HFF-Myc (cell line): ENCODE data around the gene MKRN1.
"Not testable (repeated sequence)": the region's sequence is repeated elsewhere in the genome, so short reads cannot be mapped to it uniquely, and the experiment has no call there.

Source experiments
- DNase-seq: peaks from one replicate; pipeline ENCODE4 v3.0.0-alpha.2; 2011; ENCODE audit warnings: low read depth; ENCODE audit errors: extremely low read depth
- H3K4me3 ChIP-seq: replicated peaks from 2 replicates; pipeline ENCODE4 v1.5.1; 2011; ENCODE audit warnings: low read depth, mild to moderate bottlenecking, control low read depth, low read length
- TF ChIP-seq, protein P1 (sequence below): IDR thresholded peaks from 2 replicates; pipeline ENCODE4 v1.5.1; 2012; ENCODE audit warnings: mild to moderate bottlenecking, low read depth, low read length, control low read depth; ENCODE audit errors: missing control alignments

The MKRN1 gene

DNA sequence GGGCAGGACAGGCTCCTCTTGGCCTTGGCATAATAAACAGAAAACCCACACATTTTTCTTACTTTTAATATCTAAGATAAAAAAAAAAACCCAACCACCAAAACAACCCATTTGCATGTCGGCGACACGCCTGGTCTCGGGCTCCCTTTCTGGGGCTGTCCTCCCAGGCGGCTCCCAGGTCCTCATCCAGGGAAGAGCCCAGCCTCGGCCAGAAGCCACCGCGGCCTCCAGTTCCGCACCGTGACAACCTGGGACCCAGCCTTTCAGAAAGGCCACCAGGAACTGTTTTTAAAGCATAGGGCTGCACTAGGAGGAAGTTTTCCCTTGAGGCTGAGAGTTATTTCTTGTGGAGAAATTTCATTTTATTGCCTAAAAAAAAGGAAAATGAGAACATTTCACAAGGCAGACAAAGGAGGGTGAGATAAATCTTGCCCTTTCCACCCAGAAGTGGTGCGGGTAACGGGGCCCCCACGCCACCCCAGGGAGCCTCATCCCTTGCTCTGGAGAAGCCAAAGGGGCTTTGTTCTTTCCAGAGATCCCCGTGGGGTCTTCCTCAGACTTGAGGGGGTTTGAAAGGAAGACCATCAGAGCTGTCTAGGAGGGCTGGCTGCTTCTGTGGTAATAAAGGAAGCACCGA, 39.2 kb upstream of the MKRN1 start:
- DNase-seq = no peak
- TF ChIP-seq, protein P1, sequence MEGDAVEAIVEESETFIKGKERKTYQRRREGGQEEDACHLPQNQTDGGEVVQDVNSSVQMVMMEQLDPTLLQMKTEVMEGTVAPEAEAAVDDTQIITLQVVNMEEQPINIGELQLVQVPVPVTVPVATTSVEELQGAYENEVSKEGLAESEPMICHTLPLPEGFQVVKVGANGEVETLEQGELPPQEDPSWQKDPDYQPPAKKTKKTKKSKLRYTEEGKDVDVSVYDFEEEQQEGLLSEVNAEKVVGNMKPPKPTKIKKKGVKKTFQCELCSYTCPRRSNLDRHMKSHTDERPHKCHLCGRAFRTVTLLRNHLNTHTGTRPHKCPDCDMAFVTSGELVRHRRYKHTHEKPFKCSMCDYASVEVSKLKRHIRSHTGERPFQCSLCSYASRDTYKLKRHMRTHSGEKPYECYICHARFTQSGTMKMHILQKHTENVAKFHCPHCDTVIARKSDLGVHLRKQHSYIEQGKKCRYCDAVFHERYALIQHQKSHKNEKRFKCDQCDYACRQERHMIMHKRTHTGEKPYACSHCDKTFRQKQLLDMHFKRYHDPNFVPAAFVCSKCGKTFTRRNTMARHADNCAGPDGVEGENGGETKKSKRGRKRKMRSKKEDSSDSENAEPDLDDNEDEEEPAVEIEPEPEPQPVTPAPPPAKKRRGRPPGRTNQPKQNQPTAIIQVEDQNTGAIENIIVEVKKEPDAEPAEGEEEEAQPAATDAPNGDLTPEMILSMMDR = no peak
- no peak overlapping the region for H3K4me3 ChIP-seq

DNA sequence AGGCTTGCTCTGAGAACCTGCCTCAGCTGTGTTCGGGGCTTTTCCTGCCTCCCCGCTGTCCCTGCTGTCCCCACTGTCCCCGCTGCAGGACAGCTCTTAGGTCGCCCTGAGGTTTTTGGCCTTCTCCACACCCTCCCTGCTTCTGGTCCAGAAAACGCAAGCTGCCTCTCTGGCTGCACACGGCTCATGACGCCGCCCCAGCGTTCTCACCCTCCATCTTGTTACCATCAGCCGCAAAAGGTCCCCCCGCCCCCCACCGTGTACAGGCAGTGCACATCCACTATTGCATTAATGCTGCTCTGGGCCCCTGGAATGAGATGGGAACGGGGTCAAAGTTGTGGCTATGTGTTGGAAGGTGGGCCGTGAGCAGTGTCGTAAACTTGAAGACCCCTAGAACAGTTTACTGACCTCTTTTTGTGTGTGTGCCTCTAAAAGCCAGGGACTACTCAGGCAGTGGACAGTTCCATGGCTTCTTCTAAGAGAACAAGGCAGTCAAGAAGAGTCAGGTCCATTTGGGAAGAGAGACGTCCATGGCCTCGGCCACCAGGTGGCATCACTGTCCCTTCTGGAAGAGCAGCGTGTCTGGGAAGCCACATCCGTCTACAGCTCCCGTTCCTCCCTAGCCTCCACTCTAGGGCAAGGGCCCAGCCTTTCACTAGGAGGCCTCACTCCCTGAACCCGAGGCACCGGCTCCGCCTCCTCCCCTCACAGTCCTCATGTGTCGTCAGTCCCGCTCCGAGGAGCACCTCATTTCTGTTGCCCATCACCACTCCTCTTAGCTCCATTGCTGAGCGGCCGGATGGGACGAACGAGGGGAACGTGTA, 38.5 kb upstream of the MKRN1 start:
- no peak overlapping the region for H3K4me3 ChIP-seq
- DNase-seq = peak; percentile 85
- TF ChIP-seq, protein P1 = peak; percentile 89

DNA sequence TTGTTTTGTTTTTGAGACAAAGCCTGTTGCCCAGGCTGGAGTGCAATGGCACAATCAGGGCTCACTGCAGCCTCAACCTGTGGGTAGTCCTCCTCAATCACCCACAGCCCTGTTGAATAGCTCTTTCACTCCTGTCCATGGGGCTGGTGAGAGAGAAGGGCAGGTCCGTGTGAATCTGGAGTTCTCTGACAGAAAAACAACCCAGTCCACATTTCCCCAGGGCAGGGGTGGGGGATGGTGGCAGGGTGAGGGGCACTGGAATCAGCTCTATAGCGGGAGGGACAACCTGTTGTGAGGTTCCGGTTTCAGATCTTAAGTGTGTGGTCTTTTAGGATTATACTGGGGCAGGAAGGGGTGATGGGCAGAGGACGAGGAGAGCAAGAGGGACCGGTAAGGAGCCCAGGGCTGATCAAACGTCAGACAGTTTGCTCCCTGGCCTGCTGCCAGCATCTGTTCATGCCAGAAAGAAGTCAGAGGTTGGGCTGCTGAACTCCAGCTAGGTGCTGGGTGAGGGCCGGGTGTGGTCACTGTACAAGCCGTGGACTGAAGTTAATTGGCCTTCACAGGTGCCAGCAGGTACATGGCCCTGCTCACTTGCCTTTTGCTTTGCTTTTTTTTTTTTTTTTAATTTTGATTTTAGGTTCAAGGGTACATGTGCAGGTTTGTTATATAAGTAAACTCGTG, 33.2 kb upstream of the MKRN1 start:
- H3K4me3 ChIP-seq = no peak overlapping the region
- TF ChIP-seq, protein P1 = no peak
- DNase-seq = no peak

DNA sequence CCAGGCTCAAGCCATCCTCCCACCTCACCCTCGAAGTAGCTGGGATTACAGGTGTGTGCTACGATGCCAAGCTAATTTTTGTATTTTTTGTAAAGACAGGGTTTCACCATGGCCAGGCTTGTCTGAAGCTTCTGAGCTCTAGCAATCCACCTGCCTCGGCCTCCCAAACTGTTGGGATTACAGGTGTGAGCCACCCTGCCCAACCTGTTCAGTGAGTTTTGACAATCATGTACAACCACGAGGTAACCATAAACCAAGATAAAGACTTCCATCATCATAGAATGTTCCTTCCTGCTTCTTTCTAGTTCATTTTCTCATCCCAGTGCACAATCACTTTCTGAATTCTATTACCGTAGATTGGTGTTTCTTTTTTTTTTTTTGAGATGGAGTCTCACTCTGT, 30.5 kb upstream of the MKRN1 start:
- TF ChIP-seq, protein P1 = no peak
- no peak for DNase-seq
- no peak overlapping the region for H3K4me3 ChIP-seq

DNA sequence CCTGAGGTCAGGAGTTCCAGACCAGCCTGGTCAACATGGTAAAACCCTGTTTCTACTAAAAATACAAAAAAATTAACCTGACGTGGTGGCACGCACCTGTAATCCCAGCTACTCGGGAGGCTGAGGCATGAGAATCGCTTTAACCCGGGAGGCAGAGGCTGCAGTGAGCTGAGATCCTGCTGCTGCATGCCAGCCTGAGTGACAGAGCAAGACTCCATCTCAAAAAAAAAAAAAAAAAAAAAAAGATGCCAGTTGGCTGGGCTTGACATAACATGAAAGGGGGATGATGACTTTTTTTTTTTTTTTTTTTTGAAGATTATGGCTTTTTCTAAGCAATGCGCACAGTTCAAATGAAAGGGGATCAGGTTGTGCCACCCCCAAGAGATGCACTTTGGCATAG, 28.3 kb upstream of the MKRN1 start:
- H3K4me3 ChIP-seq, DNase-seq: not testable (repeated sequence)

DNA sequence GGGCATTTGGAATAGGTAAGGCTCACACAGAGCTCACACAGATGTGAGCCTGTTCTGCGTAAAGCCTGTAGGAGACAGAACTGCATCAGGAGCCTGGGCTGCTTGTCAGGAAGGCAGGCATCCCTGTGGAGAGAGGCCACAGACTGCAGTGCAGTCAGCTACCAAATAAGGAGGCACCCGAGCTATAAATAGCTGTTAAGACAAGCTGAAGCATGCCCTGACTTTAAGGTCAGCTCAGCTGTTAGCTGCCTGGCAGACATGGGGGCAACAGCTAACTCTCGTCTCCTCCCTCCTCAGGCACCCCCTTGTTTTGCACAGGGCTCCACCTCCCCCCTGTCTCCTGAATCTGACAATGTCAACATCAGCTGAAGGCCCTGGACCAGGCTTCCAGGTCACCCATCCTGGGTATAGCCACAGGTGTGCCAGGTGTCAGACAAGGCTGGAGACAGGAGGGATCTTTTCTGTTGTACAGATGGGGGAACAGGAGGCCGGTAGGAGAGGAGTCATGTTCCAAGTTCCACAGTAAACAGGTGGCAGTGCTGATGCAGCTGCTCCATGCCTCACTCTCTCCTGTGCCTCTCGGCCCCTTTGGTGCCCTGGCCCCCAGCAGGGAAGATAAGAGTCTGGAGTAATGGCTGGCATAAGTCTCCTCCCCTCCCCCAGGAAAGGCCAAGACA, 27.6 kb upstream of the MKRN1 start:
- H3K4me3 ChIP-seq = no peak overlapping the region
- TF ChIP-seq, protein P1 = no peak
- DNase-seq = no peak
